GM19372 (cell line): ENCODE measurements around the gene PPP1R2.
A peak's percentile ranks its signal among the peaks of the same experiment; 100 is the strongest.
"Not testable (repeated sequence)": the region's sequence is repeated elsewhere in the genome, so short reads cannot be mapped to it uniquely, and the experiment has no call there.

Source experiments
- ATAC-seq: cut with Tn5 transposase; IDR thresholded peaks from one replicate; pipeline ENCODE4 v1.9.1; 2021; ENCODE audit warnings: mild to moderate bottlenecking, low read depth, moderate library complexity; ENCODE audit not compliant: unreplicated experiment

Gene PPP1R2

DNA sequence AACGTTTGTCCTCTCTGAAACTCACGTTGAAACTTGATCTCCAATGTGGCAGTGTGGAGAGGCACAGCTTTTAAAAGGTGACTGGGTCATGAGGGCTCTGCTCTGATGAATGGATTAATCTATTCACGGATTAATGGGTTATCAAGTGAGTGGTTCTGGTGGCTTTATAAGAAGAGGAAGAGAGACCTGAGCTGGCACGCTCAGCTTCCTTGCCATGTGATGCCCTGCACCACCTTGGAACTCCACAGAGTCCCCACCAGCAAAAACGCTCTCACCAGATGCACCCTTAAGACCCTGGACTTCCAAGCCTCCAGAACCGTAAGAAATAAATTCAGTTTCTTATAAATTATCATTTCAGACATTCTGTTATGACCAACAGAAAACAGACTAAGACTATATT is 2.6 kb downstream of the PPP1R2 start:
- no peak for ATAC-seq

DNA sequence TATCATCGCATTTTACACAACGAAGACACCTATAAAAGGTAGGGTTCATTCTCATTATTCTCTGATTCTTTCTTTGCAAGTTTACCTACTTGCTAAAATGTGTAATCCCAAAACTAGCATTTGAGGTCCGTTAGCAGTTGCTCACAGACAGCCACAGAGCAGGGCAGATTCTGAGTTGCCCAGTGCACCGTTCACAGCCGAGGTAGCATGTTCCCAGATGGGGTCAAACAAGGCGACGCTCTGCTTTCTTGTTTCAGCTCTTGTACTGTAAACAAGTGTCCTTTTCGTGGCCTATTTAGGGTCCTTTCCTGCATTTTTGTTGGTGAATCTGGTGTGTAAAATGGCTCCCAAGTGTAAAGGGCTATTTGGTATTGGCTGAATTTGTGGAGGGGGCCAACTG is 3.1 kb downstream of the PPP1R2 start:
- ATAC-seq, result no peak

DNA sequence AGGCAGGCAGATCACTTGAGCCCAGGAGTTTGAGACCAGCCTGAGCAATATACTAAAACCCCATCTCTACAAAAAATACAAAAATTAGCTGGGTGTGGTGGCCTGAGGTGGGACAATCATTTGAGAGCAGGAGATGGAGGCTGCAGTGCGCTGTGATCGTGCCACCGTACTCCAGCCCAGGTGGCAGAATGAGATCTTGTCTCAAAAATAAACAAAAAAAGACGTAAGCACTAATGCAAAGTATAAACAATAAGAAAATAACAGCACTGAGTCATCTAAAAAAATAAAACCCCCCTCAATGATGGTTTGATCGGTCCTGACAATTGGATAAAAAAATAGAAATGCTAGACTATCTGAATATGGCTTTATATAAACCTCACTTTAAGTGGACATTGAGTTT is 3.6 kb downstream of the PPP1R2 start:
- ATAC-seq, result no peak

- peak; percentile 55 for ATAC-seq
Observed at GRCh38 chr3:195537995-195538394, 5.1 kb downstream of the PPP1R2 start.

- no peak for ATAC-seq
Observed at GRCh38 chr3:195535293-195535692, 7.8 kb downstream of the PPP1R2 start.

DNA sequence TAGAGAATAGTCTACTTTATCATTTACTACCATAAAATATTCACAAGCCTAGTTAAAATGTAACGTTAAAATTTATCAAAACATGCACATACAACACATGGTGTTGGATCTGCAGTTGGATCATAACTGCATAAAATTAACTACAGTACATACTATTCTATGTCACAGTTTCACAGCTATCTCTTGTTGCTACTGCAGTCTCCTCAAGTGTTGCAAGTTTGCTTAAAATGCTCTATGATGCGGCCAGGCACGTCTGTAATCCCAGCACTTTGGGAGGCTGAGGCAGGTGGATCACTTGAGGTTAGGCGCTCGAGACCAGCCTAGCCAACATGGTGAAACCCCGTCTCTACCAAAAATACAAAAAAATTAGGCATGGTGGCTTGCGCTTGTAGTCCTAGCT is 10.3 kb downstream of the PPP1R2 start:
- ATAC-seq, result no peak

GRCh38 chr3:195532345-195532744 is 10.8 kb downstream of the PPP1R2 start:
- no peak for ATAC-seq

- no peak for ATAC-seq
Observed at GRCh38 chr3:195531683-195532082, 11.4 kb downstream of the PPP1R2 start.

DNA sequence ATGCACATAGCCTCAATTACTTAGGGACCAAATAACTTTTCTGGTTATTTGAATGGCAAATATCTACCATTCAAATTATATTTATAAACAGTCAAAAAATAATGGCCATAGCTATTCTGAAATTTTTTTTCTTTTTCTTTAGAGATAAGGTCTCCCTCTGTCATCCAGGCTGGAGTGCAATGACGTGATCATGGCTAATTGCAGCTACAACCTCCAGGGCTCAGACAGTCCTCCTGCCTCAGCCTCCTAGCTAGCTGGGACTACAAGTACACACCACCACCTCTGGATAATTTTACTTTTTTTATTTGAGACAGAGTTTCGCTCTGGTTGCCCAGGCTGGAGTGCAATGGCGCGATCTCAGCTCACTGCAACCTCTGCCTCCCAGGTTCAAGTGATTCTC is 16.6 kb downstream of the PPP1R2 start:
- no peak for ATAC-seq

DNA sequence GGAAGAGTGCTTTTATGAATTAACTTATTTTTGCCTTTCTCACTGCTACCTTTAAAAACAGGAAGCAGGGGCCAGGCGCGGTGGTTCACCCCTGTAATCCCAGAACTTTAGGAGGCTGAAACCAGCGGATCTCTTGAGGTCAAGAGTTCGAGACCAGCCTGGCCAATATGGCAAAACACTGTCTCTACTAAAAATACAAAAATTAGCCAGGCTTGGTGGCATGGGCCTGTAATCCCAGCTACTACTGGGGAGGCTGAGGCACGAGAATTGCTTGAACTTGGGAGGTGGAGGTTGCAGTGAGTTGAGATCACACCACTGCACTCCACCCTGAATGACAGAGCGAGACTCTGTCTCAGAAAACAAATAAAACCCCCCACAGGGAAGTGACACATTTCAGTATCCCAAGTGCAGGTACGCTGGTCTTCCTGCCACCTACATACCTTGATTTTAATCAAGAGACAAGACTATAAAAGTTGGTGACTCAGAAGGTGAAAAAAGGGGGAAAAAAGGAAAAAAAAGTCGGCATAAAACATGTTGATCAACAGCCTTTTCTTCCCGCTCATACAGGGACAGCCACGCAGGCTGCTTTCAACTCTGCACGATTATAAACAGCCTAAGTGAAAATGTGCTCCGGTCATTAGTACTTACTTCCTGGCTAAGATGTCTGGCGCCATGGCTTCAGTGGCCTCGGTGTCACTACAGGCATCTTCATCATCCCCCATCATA is 18.8 kb downstream of the PPP1R2 start:
- ATAC-seq, result no peak

- ATAC-seq, result no peak
Observed at GRCh38 chr3:195522254-195523023, 20.7 kb downstream of the PPP1R2 start.

GRCh38 chr3:195517030-195517429 is 26.1 kb downstream of the PPP1R2 start:
- no peak for ATAC-seq

GRCh38 chr3:195514610-195515235 is 28.4 kb downstream of the PPP1R2 start:
- not testable (repeated sequence) for ATAC-seq

GRCh38 chr3:195512798-195513345 is 30.3 kb downstream of the PPP1R2 start:
- no peak for ATAC-seq

DNA sequence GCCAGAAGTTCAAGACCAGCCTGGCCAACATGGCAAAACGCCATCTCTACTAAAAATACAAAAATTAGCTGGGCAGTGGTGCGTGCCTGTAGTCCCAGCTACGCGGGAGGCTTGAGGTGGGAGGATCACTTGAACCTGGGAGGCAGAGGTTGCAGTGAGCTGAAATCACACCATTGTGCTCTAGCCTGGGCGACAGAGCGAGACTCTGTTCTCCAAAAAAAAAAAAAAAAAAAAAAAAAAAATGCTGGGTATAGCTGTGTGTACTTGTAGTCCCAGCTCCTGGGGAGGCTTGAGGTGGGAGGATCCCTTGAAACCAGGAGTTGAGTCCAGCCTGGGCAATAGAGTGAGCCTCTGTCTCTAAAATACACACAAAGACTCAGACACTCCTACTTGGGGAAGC is 32.0 kb downstream of the PPP1R2 start:
- ATAC-seq, result no peak

DNA sequence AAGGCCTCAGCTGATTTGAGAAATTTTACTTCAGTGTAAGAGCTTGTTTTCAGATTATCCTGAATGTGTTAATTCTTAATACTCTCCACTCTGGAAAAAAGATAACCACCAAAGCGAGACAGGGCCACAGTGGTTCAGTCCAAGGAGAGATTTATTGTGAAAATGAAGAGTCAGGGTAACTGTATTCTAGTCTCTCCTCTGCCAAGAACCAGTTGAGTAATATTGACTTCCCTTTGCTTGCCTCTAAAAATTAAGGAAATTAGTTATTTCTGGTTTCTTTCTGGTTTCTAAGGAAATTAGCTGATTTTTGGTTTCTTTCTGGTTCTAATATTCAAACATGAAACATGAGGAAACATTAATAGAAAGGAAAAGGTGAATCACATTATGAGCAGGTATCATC is 34.9 kb downstream of the PPP1R2 start:
- ATAC-seq, result no peak

GRCh38 chr3:195475614-195476013 is 67.5 kb downstream of the PPP1R2 start:
- no peak for ATAC-seq

GRCh38 chr3:195475116-195475515 is 68.0 kb downstream of the PPP1R2 start:
- not testable (repeated sequence) for ATAC-seq

- ATAC-seq, result no peak
Observed at GRCh38 chr3:195468841-195469240, 74.3 kb downstream of the PPP1R2 start.

DNA sequence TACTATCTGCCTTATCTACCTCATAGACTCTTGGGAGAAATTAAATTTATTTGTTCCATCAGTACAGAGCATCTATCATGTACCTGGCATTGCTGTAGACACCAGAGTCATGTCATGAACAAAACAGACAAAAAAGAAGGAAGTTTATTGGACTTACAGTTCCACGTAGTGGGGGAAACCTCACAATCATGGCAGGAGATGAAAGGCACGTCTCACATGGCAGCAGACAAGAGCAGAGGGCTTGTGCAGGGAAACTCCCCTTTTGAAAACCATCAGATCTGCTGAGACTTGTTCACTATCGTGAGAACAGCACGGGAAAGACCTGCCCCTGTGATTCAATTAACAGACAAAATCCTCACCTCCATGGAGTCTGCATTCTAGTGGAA is 74.7 kb downstream of the PPP1R2 start:
- no peak for ATAC-seq

GRCh38 chr3:195467641-195468390 is 75.3 kb downstream of the PPP1R2 start:
- ATAC-seq, result no peak
